OCI-M2 (cell line): Measurements from ENCODE around the gene FREM2.

Experiments
- DNase-seq: peaks from one replicate; lab custom pipeline; 2025; ENCODE audit not compliant: unreplicated experiment; lab: John Stamatoyannopoulos, UW

Gene FREM2

GRCh38 chr13:38758277-38758676 lies 71.4 kb downstream of the FREM2 start:
- no peak for DNase-seq

- no peak for DNase-seq
Measured at GRCh38 chr13:38759390-38759789, 72.5 kb downstream of the FREM2 start.

GRCh38 chr13:38763446-38764381 lies 76.8 kb downstream of the FREM2 start:
- no peak for DNase-seq

GRCh38 chr13:38766799-38767198 lies 79.9 kb downstream of the FREM2 start:
- DNase-seq, result no peak

GRCh38 chr13:38767506-38768265 lies 80.8 kb downstream of the FREM2 start:
- DNase-seq, result no peak

GRCh38 chr13:38769526-38769925 lies 82.6 kb downstream of the FREM2 start:
- DNase-seq, result no peak

GRCh38 chr13:38775085-38775484 lies 88.2 kb downstream of the FREM2 start:
- DNase-seq, result no peak

- no peak for DNase-seq
Measured at GRCh38 chr13:38777347-38778119, 90.7 kb downstream of the FREM2 start.

- DNase-seq, result no peak
Measured at GRCh38 chr13:38781539-38781938, 94.7 kb downstream of the FREM2 start.

- DNase-seq, result no peak
Measured at GRCh38 chr13:38784036-38784880, 97.4 kb downstream of the FREM2 start.

GRCh38 chr13:38785042-38785441 lies 98.2 kb downstream of the FREM2 start:
- DNase-seq, result no peak

GRCh38 chr13:38785490-38785889 lies 98.6 kb downstream of the FREM2 start:
- no peak for DNase-seq

- no peak for DNase-seq
Measured at GRCh38 chr13:38787550-38787949, 100.7 kb downstream of the FREM2 start.

- DNase-seq, result no peak
Measured at GRCh38 chr13:38796890-38797289, 110.0 kb downstream of the FREM2 start.

- DNase-seq, result no peak
Measured at GRCh38 chr13:38803531-38803930, 116.7 kb downstream of the FREM2 start.

GRCh38 chr13:38804061-38804460 lies 117.2 kb downstream of the FREM2 start:
- DNase-seq, result no peak

- no peak for DNase-seq
Measured at GRCh38 chr13:38804536-38804935, 117.7 kb downstream of the FREM2 start.

- DNase-seq, result no peak
Measured at GRCh38 chr13:38814331-38814730, 127.5 kb downstream of the FREM2 start.

GRCh38 chr13:38819053-38819452 lies 132.2 kb downstream of the FREM2 start:
- no peak for DNase-seq

GRCh38 chr13:38819596-38819995 lies 132.7 kb downstream of the FREM2 start:
- DNase-seq, result no peak
